Activated T-helper 2 cell treated with anti-CD3 and anti-CD28 coated beads, Interferon-gamma antibody, Interleukin-2, Interleukin-4, amounts not matched to agents 10 μg/mL and 5 μg/mL and 100 μg/mL, durations not matched to agents 14 hours and 24 hours and 36 hours (primary cell): Measurements from ENCODE around the gene FRMD1. TPM values are rescaled to one million over a fixed set of nuclear protein-coding genes. Genes with fewer than 3 reads are reported as not detected.

Experiments used
- DNase-seq: peaks from one replicate; pipeline ENCODE4 v3.0.0; 2021; ENCODE audit warnings: low spot score
- H3K27ac Mint-ChIP-seq: one replicate; pipeline ENCODE4 v1.8.0; 2021; ENCODE audit warnings: mixed read lengths
- H3K27me3 Mint-ChIP-seq: one replicate; pipeline ENCODE4 v1.8.0; 2021; ENCODE audit warnings: low read depth, mixed read lengths
- H3K36me3 Mint-ChIP-seq: one replicate; pipeline ENCODE4 v1.8.0; 2021; ENCODE audit warnings: low read depth, mixed read lengths
- H3K4me1 Mint-ChIP-seq: one replicate; pipeline ENCODE4 v1.8.0; 2021; ENCODE audit warnings: low read depth, mixed read lengths
- H3K4me3 Mint-ChIP-seq: one replicate; pipeline ENCODE4 v1.8.0; 2021; ENCODE audit warnings: low read depth, mild to moderate bottlenecking, moderate library complexity, mixed read lengths
- H3K9me3 Mint-ChIP-seq: one replicate; pipeline ENCODE4 v1.8.0; 2021; ENCODE audit warnings: mixed read lengths
- intact Hi-C: fragments of 100-400 bp; cut with micrococcal nuclease; formaldehyde crosslinking; loops from one replicate; pipeline ENCODE4 v1.15.1; 2023
- total RNA-seq: library from RNA; stranded (reverse); gene quantifications from 2 replicates; pipeline ENCODE4 v1.2.3, GENCODE V29; 2022

The FRMD1 gene
- total RNA-seq, 1 donor from 2014 or later = not detected

DNA sequence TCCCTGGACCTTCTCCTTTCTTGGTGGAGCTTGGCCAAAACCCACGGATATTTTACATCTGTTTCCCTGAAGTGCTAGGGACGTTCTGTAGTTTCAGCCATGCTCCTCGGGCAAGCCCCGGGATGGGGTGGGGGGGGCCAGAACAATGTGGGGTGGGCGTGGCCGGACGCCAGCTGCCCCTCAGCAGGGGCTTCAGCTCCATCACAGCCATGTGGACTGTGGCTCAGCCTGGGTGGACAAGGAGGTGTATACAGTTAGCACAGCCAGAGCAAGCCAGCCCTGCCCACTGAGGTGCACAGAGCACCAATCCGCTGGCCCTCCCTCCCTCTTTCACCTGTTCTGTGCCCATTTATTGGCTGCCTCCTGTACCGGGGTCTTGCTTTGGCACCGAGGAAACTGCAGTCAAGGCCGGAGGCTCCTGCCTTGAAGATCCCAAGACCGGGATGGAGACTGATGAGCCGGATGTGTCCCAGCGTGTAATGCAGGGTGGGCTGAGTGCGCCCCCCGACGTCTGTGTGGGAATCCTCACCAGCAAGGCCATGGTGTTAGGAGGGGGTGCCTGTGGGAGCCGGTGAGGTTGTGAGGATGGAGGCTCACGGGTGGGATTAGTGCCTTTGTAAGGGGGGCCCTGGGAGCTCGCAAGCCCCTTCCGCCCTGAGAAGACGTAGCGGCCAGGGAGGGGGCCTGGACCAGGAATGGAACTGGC, 28.0 kb downstream of the FRMD1 start:
- DNase-seq = no peak
- Mint-ChIP-seq H3K27ac (no peak overlapping the region), H3K36me3 (no peaks in the 10 kb centered on the region), H3K9me3 (no peaks in the 10 kb centered on the region), H3K4me3 (no peak overlapping the region), H3K27me3 (no peaks in the 10 kb centered on the region), H3K4me1 (no peaks in the 10 kb centered on the region)
- intact Hi-C loops = no loop called here

DNA sequence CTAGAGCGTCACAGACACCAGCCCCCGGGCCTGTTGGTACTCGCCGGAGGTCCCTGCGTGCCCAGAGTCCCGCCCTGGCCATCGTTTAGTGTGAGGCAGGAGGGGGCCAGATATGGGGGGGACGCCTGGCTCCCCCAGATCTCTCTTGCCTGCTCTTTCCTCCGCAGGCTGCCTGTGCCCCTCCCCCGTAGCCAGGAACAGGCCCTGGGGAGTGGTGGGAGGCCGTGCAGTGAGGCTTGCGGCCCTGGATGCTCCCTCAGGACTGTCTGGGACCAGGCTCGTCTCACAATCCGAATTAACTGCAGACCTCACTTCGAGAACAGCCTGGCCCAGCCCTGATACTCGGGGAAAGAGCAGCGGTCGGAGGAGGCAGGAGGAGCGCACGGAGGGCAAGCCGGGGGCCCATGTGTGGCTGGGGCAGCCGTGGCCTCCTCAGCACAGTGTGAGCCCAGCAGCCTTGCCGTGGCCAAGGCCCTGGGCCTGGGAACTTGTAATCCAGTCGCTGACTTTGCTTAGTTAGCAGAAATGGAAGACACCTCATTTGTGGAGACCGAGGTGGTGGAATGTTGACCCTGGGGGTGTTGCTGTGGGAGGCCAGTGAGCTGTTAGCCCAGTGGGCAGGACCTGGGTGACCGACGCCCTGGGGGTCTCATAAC, 28.7 kb downstream of the FRMD1 start:
- intact Hi-C loops = no loop called here
- Mint-ChIP-seq H3K4me3 (no peak overlapping the region), H3K36me3 (no peaks in the 10 kb centered on the region), H3K27me3 (no peaks in the 10 kb centered on the region), H3K4me1 (no peaks in the 10 kb centered on the region), H3K9me3 (no peaks in the 10 kb centered on the region), H3K27ac (no peak overlapping the region)
- no peak for DNase-seq

DNA sequence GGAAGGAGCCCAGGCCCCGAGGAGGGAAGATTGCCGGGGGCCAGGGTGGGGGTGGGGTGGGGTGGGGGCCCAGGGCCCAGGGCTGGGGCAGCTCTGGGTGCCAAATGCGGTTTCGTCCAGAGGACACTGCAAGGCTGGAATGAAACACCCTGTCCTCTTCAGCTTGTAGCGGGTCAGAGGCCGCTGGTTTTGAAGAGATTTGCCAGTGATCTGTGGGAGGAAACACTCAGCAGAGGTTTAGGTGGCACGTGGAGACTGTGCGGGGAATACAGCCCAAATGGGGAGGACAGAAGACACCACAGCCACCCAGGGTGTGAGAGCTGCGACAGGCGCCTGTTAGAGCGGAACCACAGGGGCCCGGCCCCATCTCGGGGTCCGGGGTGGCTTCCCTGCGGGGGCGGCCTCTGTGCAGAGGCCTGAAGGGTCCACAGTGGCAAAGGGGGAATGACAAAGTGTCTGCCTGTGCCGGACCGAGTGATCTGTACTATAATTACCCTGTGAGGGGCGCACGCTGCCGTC, 29.2 kb downstream of the FRMD1 start:
- Mint-ChIP-seq H3K27ac (no peak overlapping the region), H3K27me3 (no peaks in the 10 kb centered on the region), H3K4me1 (no peaks in the 10 kb centered on the region), H3K4me3 (no peak overlapping the region), H3K36me3 (no peaks in the 10 kb centered on the region), H3K9me3 (no peaks in the 10 kb centered on the region)
- intact Hi-C loops = no loop called here
- DNase-seq = no peak

DNA sequence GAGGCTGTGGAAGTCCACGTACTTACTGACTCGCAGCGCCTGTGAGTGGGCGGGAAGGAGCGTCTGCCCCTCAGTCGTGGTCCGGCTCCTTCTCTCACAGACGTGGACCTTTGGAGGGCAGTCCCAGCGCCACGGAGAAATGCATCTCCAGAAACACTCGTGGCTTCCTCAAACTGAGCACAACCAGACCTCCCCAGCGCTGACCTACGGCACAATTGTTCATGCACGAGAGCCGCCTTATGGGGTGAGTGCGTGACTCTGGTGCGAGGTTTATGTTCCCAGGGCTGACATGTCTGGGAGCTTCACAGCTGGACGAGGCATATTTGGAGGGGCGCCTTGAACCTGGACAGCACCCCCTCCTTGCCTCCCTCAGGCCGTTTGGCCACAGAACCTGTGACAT, 29.7 kb downstream of the FRMD1 start:
- no peak for DNase-seq
- no peaks in the 10 kb centered on the region for H3K4me1 Mint-ChIP-seq
- H3K27me3 Mint-ChIP-seq = no peaks in the 10 kb centered on the region
- H3K36me3 Mint-ChIP-seq = no peaks in the 10 kb centered on the region
- H3K4me3 Mint-ChIP-seq = no peak overlapping the region
- H3K9me3 Mint-ChIP-seq = no peaks in the 10 kb centered on the region
- intact Hi-C loops = no loop called here
- no peak overlapping the region for H3K27ac Mint-ChIP-seq

DNA sequence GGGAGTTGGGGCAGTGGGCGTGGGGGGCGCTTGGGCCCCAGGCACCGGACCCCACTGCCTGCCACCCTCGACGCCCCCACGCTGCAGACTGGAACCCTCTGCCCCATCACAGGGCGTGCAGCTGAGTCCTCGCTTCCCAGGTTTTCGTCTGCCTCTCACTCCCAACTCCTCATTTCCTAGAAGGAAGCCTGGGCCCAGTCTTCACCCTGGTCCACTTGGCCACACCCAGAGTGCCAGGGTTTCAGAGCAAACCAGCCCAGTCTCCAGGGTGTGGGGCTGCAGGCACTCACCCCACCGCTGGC, 30.3 kb downstream of the FRMD1 start:
- H3K9me3 Mint-ChIP-seq = no peaks in the 10 kb centered on the region
- no peaks in the 10 kb centered on the region for H3K36me3 Mint-ChIP-seq
- no peak overlapping the region for H3K4me3 Mint-ChIP-seq
- no peak overlapping the region for H3K27ac Mint-ChIP-seq
- intact Hi-C loops = no loop called here
- DNase-seq = no peak
- H3K4me1 Mint-ChIP-seq = no peaks in the 10 kb centered on the region
- H3K27me3 Mint-ChIP-seq = no peaks in the 10 kb centered on the region

DNA sequence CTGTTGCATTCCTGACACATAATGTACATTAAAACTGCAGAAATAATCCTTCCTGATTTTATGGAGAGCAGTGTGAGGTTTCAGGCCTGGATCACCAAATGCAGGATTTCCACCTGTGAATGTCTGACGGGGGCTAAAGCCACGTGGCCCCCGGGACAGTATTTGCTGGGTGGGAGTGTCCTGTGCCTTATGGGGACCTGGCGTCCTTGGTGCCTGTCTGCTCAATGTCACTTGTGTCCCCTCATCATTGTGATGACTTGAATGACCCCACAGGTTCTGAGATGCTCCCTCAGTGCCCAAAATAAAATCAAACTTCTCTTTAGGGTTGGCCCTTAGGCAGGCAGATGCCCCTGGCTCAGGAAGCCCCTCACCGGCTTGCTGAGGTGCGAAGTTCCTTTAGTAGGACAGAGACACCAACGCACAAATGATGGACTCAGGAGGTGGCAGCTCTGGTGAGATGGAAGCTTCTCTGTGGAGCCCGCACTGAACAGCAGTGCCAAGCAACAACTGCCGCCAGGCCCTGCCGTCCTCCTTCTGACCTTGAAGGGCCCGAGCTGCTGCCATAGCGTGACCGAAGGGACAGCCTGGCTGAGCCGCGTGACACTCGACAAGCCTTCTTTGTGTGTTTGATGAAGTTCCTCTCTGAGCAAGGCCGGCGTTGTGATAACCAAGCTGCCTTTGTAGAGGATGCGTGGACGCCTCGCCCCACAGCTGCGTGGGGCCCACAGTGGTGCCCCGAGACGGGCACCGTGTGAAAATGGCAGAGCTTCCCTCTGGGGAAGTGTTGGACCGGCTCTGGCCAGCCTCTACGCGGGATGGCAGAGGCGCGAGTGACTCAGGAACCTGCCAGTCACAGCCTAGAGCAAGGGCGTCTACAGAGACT, 30.9 kb downstream of the FRMD1 start:
- no peak for DNase-seq
- Mint-ChIP-seq H3K9me3 (no peaks in the 10 kb centered on the region), H3K4me1 (no peaks in the 10 kb centered on the region), H3K27me3 (no peaks in the 10 kb centered on the region), H3K4me3 (no peak overlapping the region), H3K36me3 (no peaks in the 10 kb centered on the region), H3K27ac (no peak overlapping the region)
- intact Hi-C loops = no loop called here

DNA sequence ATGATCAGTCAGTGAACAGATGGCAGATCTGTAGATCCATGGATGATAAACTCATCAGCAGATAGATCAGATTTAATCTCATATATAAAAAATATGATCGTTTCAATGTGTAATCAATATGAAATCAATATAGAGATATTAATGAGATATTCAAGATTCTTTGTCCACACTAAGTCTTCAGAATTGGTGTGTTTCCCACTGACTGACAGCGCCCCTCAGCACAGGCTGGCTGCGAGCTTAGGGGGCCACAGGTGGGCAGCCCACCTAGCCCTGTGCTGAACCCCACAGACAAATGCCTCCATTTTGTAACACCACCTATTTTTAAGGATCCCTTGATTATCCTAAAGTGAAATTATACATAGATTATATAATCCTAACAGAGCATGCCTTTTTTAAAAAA, 32.3 kb downstream of the FRMD1 start:
- no peak for DNase-seq
- Mint-ChIP-seq H3K4me1 (no peaks in the 10 kb centered on the region), H3K27me3 (no peaks in the 10 kb centered on the region), H3K4me3 (no peak overlapping the region), H3K27ac (no peak overlapping the region), H3K9me3 (no peaks in the 10 kb centered on the region), H3K36me3 (no peaks in the 10 kb centered on the region)
- intact Hi-C loops = no loop called here

DNA sequence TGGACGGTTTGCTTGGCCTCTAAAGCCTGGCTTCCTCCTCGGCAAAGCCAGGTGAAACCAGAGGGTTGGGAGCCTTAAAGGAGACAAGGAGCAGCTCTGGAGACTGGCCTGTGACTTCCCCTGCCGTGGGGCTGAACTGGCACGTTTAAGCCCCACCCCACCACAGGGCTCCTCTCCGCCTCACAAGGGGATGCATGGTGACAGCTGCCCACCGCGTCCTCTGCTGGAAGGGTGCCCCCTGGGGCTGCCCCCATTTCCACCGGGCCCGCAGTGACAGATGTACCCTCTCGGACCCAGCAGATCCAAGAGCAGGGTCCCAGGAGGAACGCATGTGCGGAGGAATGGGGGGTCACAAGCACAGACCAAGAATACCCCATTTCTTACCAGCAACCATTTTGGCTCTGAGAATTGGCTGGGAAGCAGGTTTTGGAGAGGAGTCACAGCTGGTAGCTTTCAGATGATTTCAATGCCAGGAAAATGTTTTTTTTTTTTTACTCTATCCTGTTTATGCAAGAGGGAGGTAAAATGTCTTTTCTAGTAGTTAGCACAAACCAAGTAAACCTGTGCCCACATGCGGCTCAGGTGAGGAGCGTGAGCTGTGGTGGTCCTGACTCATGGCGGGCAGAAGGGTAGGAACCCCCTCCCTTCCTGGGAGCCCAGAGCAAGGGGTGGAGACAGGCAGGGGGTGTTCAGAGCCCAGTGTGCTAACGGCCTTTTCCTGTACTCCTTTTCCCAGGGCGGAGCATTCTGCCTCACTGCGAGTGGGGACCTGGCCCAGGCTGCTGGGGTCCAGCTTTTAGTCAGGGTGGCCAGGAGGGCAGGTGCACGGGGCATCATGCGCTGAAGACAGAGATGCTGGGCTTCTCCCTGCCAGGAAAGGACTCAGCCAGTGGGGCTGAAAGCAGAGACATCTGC, 33.0 kb downstream of the FRMD1 start:
- DNase-seq = no peak

DNA sequence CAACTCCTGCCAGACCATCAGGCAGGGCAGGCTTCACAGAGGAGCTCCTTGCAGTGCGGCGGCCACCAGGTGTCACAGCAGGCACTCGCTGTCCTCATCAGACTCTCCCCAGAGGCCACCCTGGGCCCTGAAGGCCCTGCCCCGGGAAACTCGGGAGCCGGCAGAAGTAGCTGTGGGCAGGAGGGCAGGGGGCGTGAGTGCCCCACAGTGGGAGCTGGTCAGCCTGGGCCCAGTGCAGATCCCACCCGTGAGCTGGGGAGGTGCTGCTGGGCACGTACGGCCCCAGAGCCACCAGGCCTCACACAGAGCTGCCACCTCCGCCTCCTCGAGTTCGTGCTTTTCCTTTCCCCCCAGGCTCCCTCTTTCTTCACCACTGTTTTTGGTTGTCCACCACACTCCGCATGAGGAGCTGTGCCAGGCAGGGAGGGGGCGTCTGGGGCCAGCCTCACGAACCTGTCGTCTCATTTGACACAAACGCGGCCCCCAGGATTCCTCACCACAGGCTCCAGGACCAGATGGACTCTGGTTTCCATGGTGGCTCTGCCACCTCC, 33.8 kb downstream of the FRMD1 start:
- Mint-ChIP-seq H3K9me3 (peaks cover 4% of the 10 kb centered on the region), H3K27ac (no peak overlapping the region)

More for the DNA sequence above, 33.0 kb downstream of the FRMD1 start:
- intact Hi-C loops = no loop called here
- Mint-ChIP-seq H3K36me3 (no peaks in the 10 kb centered on the region), H3K27ac (no peak overlapping the region), H3K4me3 (no peak overlapping the region), H3K27me3 (no peaks in the 10 kb centered on the region), H3K9me3 (no peaks in the 10 kb centered on the region), H3K4me1 (no peaks in the 10 kb centered on the region)

DNA sequence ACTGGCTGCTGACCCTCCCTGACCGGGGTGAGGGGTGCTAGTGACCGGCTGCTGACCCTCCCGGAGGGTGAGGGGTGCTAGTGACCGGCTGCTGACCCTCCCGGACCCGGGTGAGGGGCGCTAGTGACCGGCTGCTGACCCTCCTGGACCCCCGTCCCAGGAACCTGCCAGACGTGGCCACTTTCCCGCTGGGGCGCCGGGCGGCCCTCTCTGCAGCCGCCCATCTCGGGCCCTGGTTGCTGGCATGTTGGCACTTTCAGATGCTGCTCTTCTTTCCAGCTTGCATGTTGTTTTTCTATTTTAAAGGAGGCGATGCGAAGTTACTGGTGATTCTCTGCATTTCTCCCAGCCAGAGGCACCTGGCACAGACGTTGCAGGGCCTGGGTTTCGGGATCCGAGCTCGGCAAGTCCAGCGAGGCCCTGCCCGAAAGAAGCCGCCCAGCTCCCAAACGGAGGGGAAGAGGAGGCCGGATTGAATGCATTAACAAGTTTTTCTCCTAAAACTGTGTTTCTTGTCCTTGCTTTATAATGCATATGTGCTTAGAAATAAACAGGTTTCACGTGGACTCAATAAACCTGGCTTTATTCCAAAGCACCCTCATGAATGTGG, 34.4 kb downstream of the FRMD1 start:
- no peak for DNase-seq
- intact Hi-C loops = no loop called here
- Mint-ChIP-seq H3K27ac (no peak overlapping the region), H3K4me3 (no peak overlapping the region), H3K36me3 (no peaks in the 10 kb centered on the region), H3K27me3 (no peaks in the 10 kb centered on the region), H3K4me1 (no peaks in the 10 kb centered on the region), H3K9me3 (peaks cover 10% of the 10 kb centered on the region)

More for the DNA sequence above, 33.8 kb downstream of the FRMD1 start:
- intact Hi-C loops = no loop called here
- no peaks in the 10 kb centered on the region for H3K36me3 Mint-ChIP-seq
- no peaks in the 10 kb centered on the region for H3K27me3 Mint-ChIP-seq
- no peak overlapping the region for H3K4me3 Mint-ChIP-seq
- no peaks in the 10 kb centered on the region for H3K4me1 Mint-ChIP-seq
- no peak for DNase-seq

DNA sequence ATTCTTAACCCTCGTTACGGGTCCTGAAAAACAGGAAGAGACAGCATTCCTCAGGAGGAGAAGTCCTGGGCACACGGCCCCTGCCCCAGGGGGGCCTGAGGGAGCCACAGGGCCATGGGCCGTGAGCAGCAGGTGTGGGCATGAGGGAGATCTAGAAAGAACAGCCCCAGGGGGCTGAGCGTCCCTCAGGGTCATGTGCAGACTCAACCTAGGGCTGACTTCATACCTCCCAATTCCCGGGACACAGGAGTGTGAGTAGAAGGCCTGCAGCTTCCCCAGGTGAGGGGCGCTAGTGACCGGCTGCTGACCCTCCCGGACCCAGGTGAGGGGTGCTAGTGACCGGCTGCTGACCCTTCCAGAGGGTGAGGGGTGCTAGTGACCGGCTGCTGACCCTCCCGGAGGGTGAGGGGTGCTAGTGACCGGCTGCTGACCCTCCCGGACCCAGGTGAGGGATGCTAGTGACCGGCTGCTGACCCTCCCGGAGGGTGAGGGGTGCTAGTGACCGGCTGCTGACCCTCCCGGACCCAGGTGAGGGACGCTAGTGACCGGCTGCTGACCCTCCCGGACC, 35.1 kb downstream of the FRMD1 start:
- Mint-ChIP-seq H3K36me3 (no peaks in the 10 kb centered on the region), H3K27me3 (no peaks in the 10 kb centered on the region), H3K4me1 (no peaks in the 10 kb centered on the region), H3K4me3 (no peak overlapping the region), H3K9me3 (peaks cover 13% of the 10 kb centered on the region), H3K27ac (no peak overlapping the region)
- DNase-seq = no peak
- intact Hi-C loops = no loop called here
